ENCODE measurements around the gene CES2. TPM values are rescaled to one million over a fixed set of nuclear protein-coding genes. Genes with fewer than 3 reads are reported as not detected.

CES2 gene
- total and polyA plus RNA-seq, 9 of the 15 experiments (the other 6 are each of a cell fraction or from before 2014, with no cell fraction given) = 2.2 to 37.9 (median 24.4) TPM

DNA sequence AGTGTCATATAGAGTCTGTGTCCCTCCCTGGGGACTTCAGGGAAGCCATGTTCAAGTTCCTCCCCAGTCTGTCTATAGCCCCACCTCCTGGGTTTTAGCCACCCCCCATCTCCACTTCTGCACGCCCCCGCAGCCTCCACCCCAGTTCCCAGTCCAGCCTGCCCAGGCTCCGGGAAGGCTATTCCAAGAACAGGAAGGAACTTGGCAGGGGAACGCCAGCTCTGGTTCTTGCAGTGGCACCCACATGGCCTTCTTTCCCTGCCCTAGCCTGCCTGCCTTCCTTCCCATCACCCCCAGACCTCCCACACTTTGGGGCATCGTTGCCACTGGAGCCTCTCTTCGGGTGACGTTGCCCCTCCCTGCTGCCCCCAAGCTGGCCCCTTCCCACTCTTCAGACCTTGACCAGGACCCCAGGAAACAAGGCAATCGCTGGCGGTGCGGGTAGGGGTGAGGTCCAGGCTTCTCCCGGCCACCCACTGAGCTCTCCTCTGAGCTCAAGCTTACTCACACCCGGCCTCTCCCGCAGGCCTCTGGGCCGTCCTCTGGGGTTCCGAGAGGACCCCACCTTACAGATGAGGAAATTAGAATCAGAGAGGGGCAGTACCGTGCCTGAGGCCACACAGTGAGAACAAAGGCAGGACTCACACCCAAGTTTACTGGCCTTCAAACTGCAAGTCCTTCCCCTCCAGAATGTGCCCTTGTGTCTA lies 43.8 kb downstream of the CES2 start:
- Histone ChIP-seq H3K27me3 (ENCODE audit: control insufficient read depth in 2 of 2, insufficient read depth in 2 of 2, low read length in 2 of 2) (no peaks in the 10 kb centered on the region), H3K9me3 (replicated peaks; ENCODE audit: control insufficient read depth, insufficient read depth, low read depth, low read length) (no peaks in the 10 kb centered on the region), H3K4me1 (replicated peaks in 1 of 2; ENCODE audit: control insufficient read depth in 2 of 2, insufficient read depth in 2 of 2, low read length in 2 of 2) (peaks cover 3 to 11% of the 10 kb centered on the region in 2 experiments; a peak in 4 of 5 replicates), H3K4me2 (ENCODE audit: insufficient read depth, low read length) (peak overlapping the region; percentile 17), H4K20me1 (replicated peaks; ENCODE audit: control insufficient read depth, insufficient read depth, low read length) (no peaks in the 10 kb centered on the region), H3K9me1 (ENCODE audit: control insufficient read depth, insufficient read depth, low read length) (no peaks in the 10 kb centered on the region), H2AFZ (ENCODE audit: low read depth, low read length) (peak overlapping the region; percentile 71), H3K79me2 (ENCODE audit: control insufficient read depth, insufficient read depth, low read length) (no peaks in the 10 kb centered on the region), H3K36me3 (ENCODE audit: control insufficient read depth, insufficient read depth, low read length) (no peaks in the 10 kb centered on the region), H3K27ac (ENCODE audit: extremely low read depth, low read depth, low read length) (no peak overlapping the region), H3K9ac (ENCODE audit: insufficient read depth in 1 of 2, low read depth in 2 of 2, low read length in 2 of 2) (peak overlapping the region in 1 of 2 experiments; percentile 47; a peak in 1 of 4 replicates), H3K4me3 (no peak overlapping the region)
- intact Hi-C loops (cut with micrococcal nuclease) = loop anchor here (5.0 to 10.0 kb wide), 2 partner anchors 178 to 266 kb away; partner anchors contain the start of genes FBXL8, FHOD1, SLC9A5 and TRADD
- ChIA-PET POLR2A (interaction anchor here (0.8 kb wide), 2 partner anchors 11 kb away, joined by 3 read pairs; no protein-coding TSS in a partner anchor), CTCF (ENCODE audit: low intra/inter-chr PET ratio) (interaction anchor here (0.7 to 1.4 kb wide), 6 partner anchors 39 to 206 kb away, joined by 3 to 5 read pairs (median 4); no protein-coding TSS in a partner anchor)
- no TSS peak for BruUV-seq (replicated peaks)
- TF ChIP-seq CEBPG (CRISPR knock-in tag; IDR thresholded peaks at IDR 0.05) = no peak
- TF ChIP-seq CEBPG (tag; conservative IDR thresholded peaks at IDR 0.05 in 1 of 2, IDR thresholded peaks at IDR 0.05 in 1 of 2) = no peak
- TF ChIP-seq ZNF717 (CRISPR knock-in tag; IDR thresholded peaks at IDR 0.05) = no peak
- no peak for TF ChIP-seq U2AF2 (optimal IDR thresholded peaks at IDR 0.05; ENCODE audit: low read depth, low read length)
- peak; percentile 87 for TF ChIP-seq EGR1 (conservative IDR thresholded peaks at IDR 0.05)
- peak; percentile 49 for TF ChIP-seq ZFP36 (IDR thresholded peaks at IDR 0.05; ENCODE audit: low read depth, low read length, partially characterized antibody)
- DNase-seq (ENCODE audit: extremely low read depth in 1 of 4, low spot score in 3 of 4) (peak; percentile 37 to 54 (median 48)), ATAC-seq (peak; percentile 39), FAIRE-seq (no peak)
- 30% methylated on average over 13 of the region's 16 CpGs for WGBS (ENCODE audit: insufficient coverage, low coverage, missing lambda C conversion rate)
- in situ Hi-C loops (cut with MboI) = no loop called here
